ENCODE measurements around the gene CD72.
"Not testable (repeated sequence)": the region's sequence is repeated elsewhere in the genome, so short reads cannot be mapped to it uniquely, and the experiment has no call there.

The CD72 gene

GRCh38 chr9:35583521-35583920, 34.7 kb downstream of the CD72 start:
- DNase-seq: not testable (repeated sequence)

DNA sequence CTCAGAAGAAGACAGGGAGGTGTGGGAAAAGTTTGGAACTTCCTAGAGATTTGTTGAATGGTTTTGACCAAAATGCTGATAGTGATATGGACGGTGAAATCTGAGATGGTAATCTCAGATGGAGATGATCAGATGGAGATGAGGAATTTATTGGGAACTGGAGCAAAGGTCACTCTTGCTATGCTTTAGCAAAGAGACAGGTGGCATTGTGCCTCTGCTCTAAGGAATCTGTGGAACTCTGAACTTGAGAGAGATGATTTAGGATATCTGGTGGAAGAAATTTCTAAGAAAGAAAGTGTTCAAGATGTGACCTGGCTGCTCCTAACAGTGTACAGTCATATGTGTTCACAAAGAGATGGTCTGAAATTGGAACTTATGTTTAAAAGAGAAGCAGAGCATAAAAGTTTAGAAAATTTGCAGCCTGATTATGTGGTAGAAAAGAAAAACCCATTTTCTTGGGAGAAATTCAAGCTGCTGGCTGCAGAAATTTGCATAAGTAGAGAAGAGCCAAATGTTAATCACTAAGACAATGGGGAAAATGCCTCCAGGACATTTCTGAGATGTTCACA, 38.5 kb downstream of the CD72 start:
- DNase-seq: not testable (repeated sequence)

DNA sequence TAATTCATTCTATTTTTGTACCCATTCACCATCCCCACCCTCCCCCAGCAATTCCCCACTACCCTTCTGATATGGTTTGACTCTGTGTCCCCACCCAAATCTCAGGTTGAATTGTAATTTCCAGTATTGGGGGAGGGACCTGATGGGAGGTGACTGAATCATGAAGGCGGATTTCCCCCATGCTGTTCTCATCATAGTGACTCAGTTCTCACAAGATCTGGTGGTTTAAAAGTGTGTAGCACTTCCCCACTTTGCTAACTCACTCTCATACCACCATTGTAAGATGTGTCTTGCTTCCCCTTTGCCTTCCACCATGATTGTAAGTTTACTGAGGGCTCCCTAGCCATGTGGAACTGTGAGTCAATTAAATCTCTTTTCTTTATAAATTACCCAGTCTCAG, 39.1 kb downstream of the CD72 start:
- no peak for DNase-seq

DNA sequence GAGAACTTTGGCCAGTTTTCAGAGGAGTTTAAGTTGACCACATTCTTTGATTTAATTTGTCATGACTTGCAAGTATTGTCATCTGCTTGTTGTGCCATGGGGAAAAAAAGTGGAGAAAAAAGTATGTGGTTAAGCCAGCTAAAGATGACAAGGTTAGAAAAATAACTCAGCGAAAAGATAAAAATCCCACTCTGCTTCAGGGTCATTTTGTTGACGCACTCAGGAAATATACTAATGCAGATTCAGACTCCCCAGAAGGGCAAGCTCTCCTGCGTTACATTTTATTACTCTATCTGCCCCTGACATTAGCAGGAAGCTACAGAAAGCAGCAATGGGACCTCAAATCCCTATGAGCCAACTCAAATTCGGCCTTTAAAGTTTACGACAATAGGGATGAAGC, 40.7 kb downstream of the CD72 start:
- no peak for DNase-seq

- no peak for DNase-seq
Observed at GRCh38 chr9:35575478-35575877, 42.7 kb downstream of the CD72 start.

DNA sequence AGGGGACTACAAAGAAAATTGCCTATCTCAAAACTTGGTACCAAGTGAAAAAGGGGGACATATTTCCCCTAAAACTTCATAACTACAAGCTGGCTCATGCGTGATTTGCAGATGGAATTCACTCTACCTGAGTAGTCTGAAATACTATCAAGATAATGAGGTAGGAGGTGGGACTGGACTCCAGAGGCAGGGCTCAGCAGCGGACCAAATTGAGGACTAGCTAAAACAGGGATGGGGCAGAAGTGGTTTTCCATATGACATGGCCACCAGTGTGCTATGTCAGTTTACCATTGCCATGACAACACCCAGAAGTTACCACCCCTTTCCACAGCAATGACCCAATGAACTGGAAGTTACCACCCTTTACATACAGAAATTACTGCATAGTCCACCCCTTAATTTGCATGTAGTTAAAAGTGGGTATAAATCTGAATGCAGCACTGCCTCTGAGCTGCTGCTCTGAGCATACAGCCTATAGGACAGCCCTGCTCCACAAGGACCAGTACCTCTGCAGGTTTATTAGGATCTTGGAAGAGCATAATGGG, 43.6 kb downstream of the CD72 start:
- DNase-seq: no peak

DNA sequence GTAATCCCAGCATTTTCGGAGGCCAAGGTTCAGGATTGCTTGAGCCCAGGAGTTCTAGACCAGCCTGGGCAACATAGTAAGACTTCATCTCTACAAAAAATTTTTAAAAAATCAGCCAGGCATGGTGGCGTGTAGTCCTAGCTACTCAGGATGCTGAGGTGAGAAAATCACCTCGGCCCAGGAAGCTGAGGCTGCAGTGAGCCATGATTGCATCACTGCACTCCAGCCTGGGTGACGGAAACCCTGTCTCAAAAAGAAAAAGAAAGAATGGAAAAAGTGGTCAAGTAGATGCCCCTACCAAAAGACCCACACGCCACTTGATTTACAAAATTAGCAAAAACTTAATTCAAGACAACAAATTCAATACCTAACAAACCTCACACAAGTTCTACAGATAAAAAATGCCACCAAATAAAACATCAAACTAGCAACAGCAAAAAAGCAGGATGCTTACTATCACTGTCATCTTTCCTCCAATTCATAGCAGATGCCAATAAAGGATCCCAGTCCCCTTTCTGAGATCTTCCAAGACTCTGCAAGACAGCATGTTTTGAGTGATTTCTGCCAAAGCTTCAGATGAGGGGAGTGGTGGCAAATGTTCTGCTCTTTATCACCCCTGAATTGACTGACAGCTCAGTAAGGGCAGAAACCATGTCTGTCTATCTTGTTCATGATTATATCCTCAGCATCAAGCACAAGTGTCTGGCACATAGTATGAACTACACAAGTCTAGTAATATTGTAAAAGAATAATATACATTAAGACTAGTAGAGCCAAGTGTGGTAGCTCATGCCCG, 47.3 kb downstream of the CD72 start:
- DNase-seq: no peak

GRCh38 chr9:35569206-35569605, 49.0 kb downstream of the CD72 start:
- DNase-seq: no peak

DNA sequence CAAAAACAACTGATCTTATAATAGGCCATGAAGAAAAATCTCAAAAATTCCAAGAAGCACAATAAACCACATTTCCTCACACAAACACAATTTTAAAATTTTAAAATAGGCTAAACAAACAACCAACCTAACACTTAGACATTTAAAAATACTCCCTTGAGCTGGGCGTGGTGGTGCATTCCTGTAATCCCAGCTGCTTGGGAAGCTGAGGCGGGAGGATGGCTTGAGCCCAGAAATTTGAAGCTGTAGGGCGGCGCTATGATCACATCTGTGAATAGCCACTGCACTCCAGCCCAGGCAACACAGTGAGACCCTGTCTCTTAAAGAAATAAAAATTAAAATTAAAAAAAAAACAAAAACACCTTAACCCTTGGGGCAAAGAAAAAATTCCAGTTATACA, 50.0 kb downstream of the CD72 start:
- DNase-seq: no peak

DNA sequence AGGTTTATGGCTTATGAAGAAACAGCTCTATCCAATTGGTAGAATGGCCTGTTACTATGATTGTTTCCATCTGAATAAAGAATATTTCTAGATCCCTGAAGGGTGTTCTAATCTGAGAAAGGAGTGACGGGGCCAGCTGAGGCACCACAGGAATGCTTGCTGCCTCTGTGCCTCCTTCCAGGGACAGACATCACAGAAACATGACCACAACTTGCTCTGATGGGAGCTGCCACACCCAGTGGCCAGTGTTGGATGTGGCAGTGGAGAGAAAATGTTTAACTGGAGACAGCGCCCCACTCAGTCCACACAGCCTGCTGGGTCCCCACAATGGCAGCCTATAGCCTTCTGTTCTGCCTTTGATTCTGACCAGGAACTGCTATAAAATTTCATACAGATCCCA, 51.8 kb downstream of the CD72 start:
- DNase-seq: no peak

- DNase-seq: no peak
Observed at GRCh38 chr9:35564658-35565061, 53.6 kb downstream of the CD72 start.

GRCh38 chr9:35563791-35564197, 54.4 kb downstream of the CD72 start:
- DNase-seq: no peak

- DNase-seq: no peak
Observed at GRCh38 chr9:35562895-35563780, 55.1 kb downstream of the CD72 start.

- no peak for DNase-seq
Observed at GRCh38 chr9:35561468-35562261, 56.5 kb downstream of the CD72 start.

DNA sequence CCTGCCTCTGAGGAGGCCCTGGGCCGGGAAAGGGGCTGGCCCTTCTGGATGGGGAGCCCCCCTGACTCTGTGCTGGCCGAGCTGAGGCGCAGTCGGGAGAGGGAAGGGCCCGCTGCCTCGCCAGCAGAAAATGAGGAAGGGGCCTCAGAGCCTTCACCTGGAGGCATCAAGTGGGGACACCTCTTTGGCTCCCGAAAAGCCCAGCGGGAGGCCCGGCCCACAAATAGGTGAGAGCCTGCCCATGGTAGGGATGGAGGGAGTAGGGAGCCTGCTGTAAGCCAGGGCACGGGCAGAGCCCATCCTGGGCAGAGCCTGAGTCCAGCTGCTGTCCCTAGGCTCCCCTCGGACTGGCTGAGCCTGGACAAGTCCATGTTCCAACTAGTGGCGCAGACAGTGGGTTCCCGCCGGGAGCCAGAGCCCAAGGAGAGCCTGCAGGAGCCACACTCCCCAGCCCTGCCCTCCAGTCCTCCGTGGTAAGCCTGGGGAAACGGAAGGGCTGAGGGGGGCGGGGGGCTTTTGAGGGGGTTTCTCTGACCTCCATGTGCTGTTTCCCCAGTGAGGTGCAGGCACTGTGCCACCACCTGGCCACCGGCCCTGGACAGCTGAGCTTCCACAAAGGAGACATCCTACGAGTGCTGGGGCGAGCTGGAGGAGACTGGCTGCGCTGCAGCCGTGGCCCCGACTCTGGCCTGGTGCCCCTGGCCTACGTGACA, 57.4 kb downstream of the CD72 start:
- DNase-seq: no peak
